ENCODE data around the gene CAMKK2.

The CAMKK2 gene

GRCh38 chr12:121196902-121197301 lies 99.6 kb downstream of the CAMKK2 start:
- no peak for DNase-seq (ENCODE audit: low read depth in 2 of 2)

- no peak for DNase-seq (ENCODE audit: low read depth in 2 of 2)
These were observed 105.4 kb downstream of the CAMKK2 start for GRCh38 chr12:121191151-121191550.

- DNase-seq (ENCODE audit: low read depth in 2 of 2): no peak
These were observed 105.9 kb downstream of the CAMKK2 start for GRCh38 chr12:121190523-121191031.

- no peak for DNase-seq (ENCODE audit: low read depth in 2 of 2)
These were observed 106.8 kb downstream of the CAMKK2 start for GRCh38 chr12:121189619-121190155.

- no peak for DNase-seq (ENCODE audit: low read depth in 2 of 2)
These were observed 107.4 kb downstream of the CAMKK2 start for GRCh38 chr12:121189131-121189530.

- no peak for DNase-seq (ENCODE audit: low read depth in 2 of 2)
These were observed 108.3 kb downstream of the CAMKK2 start for GRCh38 chr12:121188227-121188626.
